ENCODE results near the gene AAK1.

The AAK1 gene

GRCh38 chr2:69481421-69481820, 162.1 kb downstream of the AAK1 start:
- Histone ChIP-seq H3K27ac (no peak overlapping the region), H3K4me3 (no peak overlapping the region)
- TF ChIP-seq CTCF (IDR thresholded peaks at IDR 0.05): no peak
- DNase-seq (ENCODE audit: low spot score): no peak

GRCh38 chr2:69477627-69478026, 165.9 kb downstream of the AAK1 start:
- Histone ChIP-seq H3K27ac (no peak overlapping the region), H3K4me3 (no peak overlapping the region)
- TF ChIP-seq CTCF (IDR thresholded peaks at IDR 0.05): no peak
- DNase-seq (ENCODE audit: low spot score): no peak

GRCh38 chr2:69474688-69475087, 168.9 kb downstream of the AAK1 start:
- no peak for DNase-seq (ENCODE audit: low spot score)
- no peak for TF ChIP-seq CTCF (IDR thresholded peaks at IDR 0.05)
- Histone ChIP-seq H3K4me3 (no peak overlapping the region), H3K27ac (no peak overlapping the region)

- DNase-seq (ENCODE audit: low spot score): no peak
- no peak overlapping the region for H3K27ac ChIP-seq
- TF ChIP-seq CTCF (IDR thresholded peaks at IDR 0.05): no peak
- H3K4me3 ChIP-seq: no peak overlapping the region
Measured at GRCh38 chr2:69471793-69472192, 171.7 kb downstream of the AAK1 start.

- H3K27ac ChIP-seq: no peak overlapping the region
- no peak for TF ChIP-seq CTCF (IDR thresholded peaks at IDR 0.05)
- no peak for DNase-seq (ENCODE audit: low spot score)
- no peak overlapping the region for H3K4me3 ChIP-seq
Measured at GRCh38 chr2:69470911-69471310, 172.6 kb downstream of the AAK1 start.

- Histone ChIP-seq H3K27ac (no peak overlapping the region), H3K4me3 (no peak overlapping the region)
- TF ChIP-seq CTCF (IDR thresholded peaks at IDR 0.05): no peak
- DNase-seq (ENCODE audit: low spot score): no peak
Measured at GRCh38 chr2:69469784-69470183, 173.8 kb downstream of the AAK1 start.

GRCh38 chr2:69469375-69469774, 174.2 kb downstream of the AAK1 start:
- no peak for DNase-seq (ENCODE audit: low spot score)
- no peak overlapping the region for H3K27ac ChIP-seq
- H3K4me3 ChIP-seq: no peak overlapping the region
- no peak for TF ChIP-seq CTCF (IDR thresholded peaks at IDR 0.05)
